ENCODE data around the gene NKG7.
A peak's percentile ranks its signal among the peaks of the same experiment; 100 is the strongest.

Gene NKG7

GRCh38 chr19:51329411-51329810, 43.0 kb downstream of the NKG7 start:
- TF ChIP-seq SPI1 (IDR thresholded peaks at IDR 0.05; ENCODE audit: borderline replicate concordance, low read depth): no peak
- H3K27me3 ChIP-seq (ENCODE audit: insufficient read depth, poor library complexity, severe bottlenecking): peaks cover 10% of the 10 kb centered on the region
- H3K4me3 ChIP-seq (replicated peaks; ENCODE audit: insufficient read depth, low read length): no peak overlapping the region
- no peak overlapping the region for H3K27ac ChIP-seq (replicated peaks)
- no peak for DNase-seq (ENCODE audit: low read depth in 1 of 2, low spot score in 1 of 2)

GRCh38 chr19:51327066-51328001, 45.1 kb downstream of the NKG7 start:
- H3K4me3 ChIP-seq (replicated peaks; ENCODE audit: insufficient read depth, low read length): peak overlapping the region; percentile 22
- DNase-seq (ENCODE audit: low read depth in 1 of 2, low spot score in 1 of 2): peak; percentile 70 to 72
- H3K27me3 ChIP-seq (ENCODE audit: insufficient read depth, poor library complexity, severe bottlenecking): peaks cover 17% of the 10 kb centered on the region
- H3K27ac ChIP-seq (replicated peaks): no peak overlapping the region
- no peak for TF ChIP-seq SPI1 (IDR thresholded peaks at IDR 0.05; ENCODE audit: borderline replicate concordance, low read depth)
- TF ChIP-seq POLR2AphosphoS5 (IDR thresholded peaks at IDR 0.05; ENCODE audit: low read depth): no peak
- peak; percentile 11 for TF ChIP-seq REST (IDR thresholded peaks at IDR 0.05; ENCODE audit: insufficient replicate concordance, low read depth)
- no peak for TF ChIP-seq CTCF (IDR thresholded peaks at IDR 0.05; ENCODE audit: insufficient read depth, low read length)
- no peak for TF ChIP-seq GABPA (IDR thresholded peaks at IDR 0.05; ENCODE audit: low read depth)

GRCh38 chr19:51326216-51327065, 46.0 kb downstream of the NKG7 start:
- peaks cover 17% of the 10 kb centered on the region for H3K27me3 ChIP-seq (ENCODE audit: insufficient read depth, poor library complexity, severe bottlenecking)
- no peak overlapping the region for H3K27ac ChIP-seq (replicated peaks)
- H3K4me3 ChIP-seq (replicated peaks; ENCODE audit: insufficient read depth, low read length): no peak overlapping the region
- TF ChIP-seq GABPA (IDR thresholded peaks at IDR 0.05; ENCODE audit: low read depth) (no peak), REST (IDR thresholded peaks at IDR 0.05; ENCODE audit: insufficient replicate concordance, low read depth) (no peak), SPI1 (IDR thresholded peaks at IDR 0.05; ENCODE audit: borderline replicate concordance, low read depth) (no peak), CTCF (IDR thresholded peaks at IDR 0.05; ENCODE audit: insufficient read depth, low read length) (no peak), POLR2AphosphoS5 (IDR thresholded peaks at IDR 0.05; ENCODE audit: low read depth) (no peak)
- no peak for DNase-seq (ENCODE audit: low read depth in 1 of 2, low spot score in 1 of 2)

All from HL-60 (cell line).